HL-60 (cell line): ENCODE data around the gene DPEP2NB.

Experiments used
- GABPA ChIP-seq: IDR thresholded peaks from 2 replicates; pipeline ENCODE4 v1.6.1; 2012; ENCODE audit warnings: low read depth
- TF ChIP-seq, protein P1 (sequence below): IDR thresholded peaks from one replicate; pipeline ENCODE4 v1.5.1; 2011; ENCODE audit warnings: low read length, control low read depth, inconsistent platforms; ENCODE audit not compliant: insufficient read depth

DNA sequence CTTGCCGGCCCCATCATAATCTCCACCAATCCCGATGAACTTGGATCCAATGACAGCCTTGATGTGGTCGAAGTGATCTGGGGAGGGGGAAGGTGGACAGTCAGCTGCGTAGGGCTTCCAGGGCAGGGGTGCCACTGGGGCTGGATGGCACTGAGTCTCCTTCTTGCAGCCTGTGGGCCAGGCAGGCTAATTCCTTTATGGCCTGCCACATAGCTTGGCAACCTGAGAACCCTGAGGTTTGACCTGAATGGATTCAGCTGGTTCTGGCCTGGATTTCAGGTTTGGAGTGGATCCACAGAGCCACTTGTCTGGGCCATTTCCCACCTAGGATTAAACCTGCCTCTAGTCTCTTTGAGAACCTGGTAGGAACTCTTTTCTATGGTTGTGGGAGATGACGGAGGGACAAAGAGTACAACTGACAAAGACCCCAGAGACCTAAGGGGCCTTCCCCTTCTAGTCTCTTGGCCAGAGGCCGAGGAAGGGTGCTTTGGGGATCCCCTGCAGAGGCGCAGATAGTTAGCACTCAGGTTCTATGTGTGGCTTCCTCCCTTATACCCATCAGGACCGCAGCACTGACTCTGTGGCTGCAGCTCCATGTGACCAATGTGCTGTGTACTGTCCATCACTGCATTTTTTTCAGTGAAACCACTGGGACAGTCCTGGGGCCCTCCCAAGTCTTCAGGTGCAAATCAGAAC is 26.2 kb downstream of the DPEP2NB start:
- TF ChIP-seq, protein P1, sequence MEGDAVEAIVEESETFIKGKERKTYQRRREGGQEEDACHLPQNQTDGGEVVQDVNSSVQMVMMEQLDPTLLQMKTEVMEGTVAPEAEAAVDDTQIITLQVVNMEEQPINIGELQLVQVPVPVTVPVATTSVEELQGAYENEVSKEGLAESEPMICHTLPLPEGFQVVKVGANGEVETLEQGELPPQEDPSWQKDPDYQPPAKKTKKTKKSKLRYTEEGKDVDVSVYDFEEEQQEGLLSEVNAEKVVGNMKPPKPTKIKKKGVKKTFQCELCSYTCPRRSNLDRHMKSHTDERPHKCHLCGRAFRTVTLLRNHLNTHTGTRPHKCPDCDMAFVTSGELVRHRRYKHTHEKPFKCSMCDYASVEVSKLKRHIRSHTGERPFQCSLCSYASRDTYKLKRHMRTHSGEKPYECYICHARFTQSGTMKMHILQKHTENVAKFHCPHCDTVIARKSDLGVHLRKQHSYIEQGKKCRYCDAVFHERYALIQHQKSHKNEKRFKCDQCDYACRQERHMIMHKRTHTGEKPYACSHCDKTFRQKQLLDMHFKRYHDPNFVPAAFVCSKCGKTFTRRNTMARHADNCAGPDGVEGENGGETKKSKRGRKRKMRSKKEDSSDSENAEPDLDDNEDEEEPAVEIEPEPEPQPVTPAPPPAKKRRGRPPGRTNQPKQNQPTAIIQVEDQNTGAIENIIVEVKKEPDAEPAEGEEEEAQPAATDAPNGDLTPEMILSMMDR = no peak
- TF ChIP-seq GABPA = no peak
